ENCODE measurements around the gene FGFRL1.
A peak's percentile ranks its signal among the peaks of the same experiment; 100 is the strongest.

Gene FGFRL1

DNA sequence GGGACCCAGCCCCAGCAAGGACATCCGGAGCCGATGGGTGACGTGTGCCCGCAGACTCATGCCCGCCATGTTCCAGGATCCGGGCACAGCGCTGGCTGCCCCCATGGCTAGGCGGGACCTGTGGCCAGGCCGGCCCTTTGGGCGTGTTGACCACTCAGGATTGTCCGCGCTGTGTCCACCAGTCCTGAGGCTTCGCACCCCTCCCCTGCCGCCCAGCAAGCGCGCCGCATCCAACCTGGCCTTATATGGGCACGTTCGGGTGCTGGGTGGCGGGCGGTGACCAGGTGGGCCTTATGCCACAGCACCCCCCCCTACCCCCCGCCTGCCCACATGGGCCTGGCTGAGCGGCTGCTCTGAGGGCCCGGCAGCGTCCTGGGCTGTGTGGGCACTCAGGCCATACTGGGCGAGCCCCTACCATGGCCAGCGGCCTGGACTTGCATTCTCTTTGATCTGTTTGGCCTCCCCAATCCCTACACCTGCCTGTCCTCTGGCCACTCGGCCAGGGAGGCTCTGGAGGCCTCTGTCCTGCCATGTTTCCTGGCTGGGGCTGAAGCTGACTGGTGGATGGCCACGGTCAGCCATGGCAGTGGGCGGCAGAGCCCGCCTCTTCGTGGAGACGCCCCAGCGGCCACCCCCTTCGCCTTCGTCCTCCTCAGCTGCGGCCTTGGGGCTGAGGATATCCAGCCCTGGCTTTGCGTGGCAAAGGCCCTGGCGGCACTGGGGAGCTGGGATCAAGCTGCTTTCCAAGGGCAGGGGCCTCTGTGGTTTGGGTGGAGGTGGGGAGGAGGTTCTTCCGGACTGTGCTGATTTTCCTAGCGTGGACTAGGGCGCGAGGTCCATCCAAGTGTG is 2.0 kb downstream of the FGFRL1 start:
- TF ChIP-seq, protein P1, sequence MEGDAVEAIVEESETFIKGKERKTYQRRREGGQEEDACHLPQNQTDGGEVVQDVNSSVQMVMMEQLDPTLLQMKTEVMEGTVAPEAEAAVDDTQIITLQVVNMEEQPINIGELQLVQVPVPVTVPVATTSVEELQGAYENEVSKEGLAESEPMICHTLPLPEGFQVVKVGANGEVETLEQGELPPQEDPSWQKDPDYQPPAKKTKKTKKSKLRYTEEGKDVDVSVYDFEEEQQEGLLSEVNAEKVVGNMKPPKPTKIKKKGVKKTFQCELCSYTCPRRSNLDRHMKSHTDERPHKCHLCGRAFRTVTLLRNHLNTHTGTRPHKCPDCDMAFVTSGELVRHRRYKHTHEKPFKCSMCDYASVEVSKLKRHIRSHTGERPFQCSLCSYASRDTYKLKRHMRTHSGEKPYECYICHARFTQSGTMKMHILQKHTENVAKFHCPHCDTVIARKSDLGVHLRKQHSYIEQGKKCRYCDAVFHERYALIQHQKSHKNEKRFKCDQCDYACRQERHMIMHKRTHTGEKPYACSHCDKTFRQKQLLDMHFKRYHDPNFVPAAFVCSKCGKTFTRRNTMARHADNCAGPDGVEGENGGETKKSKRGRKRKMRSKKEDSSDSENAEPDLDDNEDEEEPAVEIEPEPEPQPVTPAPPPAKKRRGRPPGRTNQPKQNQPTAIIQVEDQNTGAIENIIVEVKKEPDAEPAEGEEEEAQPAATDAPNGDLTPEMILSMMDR (conservative IDR thresholded peaks at IDR 0.05; ENCODE audit: low read depth, low read length): no peak
- no peak overlapping the region for H3K4me3 ChIP-seq (ENCODE audit: low read length)
- DNase-seq (ENCODE audit: low read depth): no peak

DNA sequence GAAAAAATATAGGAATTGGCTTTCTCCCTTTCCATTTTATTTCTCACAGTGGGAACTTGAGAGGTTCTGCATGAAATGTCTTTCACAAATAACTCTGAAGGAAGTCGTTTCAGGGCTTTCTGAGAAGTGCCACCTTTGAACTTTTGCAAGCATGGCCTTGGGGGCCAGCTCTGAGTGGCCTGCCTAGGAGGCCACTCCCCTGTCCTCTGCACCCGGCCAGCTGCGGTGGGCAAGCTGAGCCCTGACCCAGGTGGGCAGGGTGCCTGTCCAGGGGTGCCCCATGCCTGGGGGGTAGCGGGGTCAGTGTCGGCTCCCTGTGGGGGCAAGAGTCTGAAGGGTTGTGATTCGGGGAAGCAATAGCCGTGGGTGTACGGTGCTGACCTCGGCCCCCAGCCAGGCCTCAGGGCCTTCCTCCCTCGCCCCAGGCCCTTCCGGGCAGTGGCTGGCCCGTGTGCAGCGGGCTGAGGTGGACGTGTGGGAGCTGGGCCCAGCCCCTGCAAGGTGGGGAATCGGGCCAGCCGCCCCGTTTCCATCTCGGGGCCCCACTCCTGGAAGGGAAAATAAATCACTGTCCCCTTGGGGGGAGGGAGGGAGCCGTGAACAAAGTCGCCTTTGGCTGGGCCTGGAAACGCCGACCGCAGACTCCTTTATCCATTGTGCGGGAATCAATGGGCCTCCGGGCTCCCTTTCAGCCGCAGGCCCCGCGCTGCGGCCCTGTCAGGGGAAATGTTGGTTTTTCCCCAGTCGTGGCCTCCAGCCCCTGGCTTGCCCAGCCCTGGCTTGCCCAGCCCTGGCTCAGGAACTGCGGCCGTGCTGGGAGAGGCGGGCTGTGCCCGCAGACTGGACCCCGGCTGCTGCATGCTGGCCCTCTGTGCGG is 3.1 kb downstream of the FGFRL1 start:
- TF ChIP-seq, protein P1 (conservative IDR thresholded peaks at IDR 0.05; ENCODE audit: low read depth, low read length): no peak
- DNase-seq (ENCODE audit: low read depth): no peak

DNA sequence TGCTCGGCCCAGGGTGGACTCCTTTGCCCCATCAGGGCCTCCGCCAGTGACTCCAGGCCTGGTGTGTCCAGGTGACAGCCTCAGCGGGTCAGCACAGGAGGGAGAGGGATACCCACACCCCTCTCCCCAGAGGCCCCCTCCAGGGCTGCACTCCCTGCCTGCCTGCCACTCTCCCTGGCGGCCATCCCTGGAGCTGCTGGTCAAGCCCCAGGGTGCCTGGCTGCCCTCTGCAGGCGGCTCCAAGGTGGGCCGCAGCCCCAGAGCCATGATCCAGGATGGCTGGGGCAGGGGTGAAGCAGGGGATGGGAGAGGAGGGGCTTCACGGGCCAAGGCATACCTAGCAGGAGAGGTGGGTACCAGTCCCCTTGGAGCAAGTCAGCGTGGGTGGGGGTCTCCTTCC is 3.8 kb downstream of the FGFRL1 start:
- TF ChIP-seq, protein P1 (conservative IDR thresholded peaks at IDR 0.05; ENCODE audit: low read depth, low read length): peak; percentile 57
- H3K4me3 ChIP-seq (ENCODE audit: low read length): no peak overlapping the region
- DNase-seq (ENCODE audit: low read depth): no peak

More for the DNA sequence above, 3.1 kb downstream of the FGFRL1 start:
- H3K4me3 ChIP-seq (ENCODE audit: low read length): no peak overlapping the region

DNA sequence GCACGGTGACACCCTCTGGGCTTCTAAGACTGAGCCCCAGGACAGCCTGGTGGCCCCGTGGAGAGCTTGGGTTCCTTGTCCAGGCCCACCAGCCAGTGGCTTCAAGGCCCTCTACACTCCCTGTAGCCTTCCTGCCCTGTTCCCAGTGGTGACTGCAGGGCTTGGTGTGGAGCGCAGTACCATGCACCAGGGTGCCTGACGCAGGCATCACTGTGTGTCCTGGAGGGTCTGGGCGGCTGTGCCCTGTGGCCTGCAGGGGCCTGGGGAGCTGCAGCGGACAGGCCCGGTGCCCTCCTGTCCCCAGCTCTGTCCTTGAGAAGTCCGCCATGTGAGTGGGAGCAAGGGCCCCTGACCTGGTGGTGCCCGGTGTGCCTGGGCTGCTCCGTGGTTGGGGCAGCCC is 4.3 kb downstream of the FGFRL1 start:
- TF ChIP-seq, protein P1 (conservative IDR thresholded peaks at IDR 0.05; ENCODE audit: low read depth, low read length): no peak
- DNase-seq (ENCODE audit: low read depth): no peak

DNA sequence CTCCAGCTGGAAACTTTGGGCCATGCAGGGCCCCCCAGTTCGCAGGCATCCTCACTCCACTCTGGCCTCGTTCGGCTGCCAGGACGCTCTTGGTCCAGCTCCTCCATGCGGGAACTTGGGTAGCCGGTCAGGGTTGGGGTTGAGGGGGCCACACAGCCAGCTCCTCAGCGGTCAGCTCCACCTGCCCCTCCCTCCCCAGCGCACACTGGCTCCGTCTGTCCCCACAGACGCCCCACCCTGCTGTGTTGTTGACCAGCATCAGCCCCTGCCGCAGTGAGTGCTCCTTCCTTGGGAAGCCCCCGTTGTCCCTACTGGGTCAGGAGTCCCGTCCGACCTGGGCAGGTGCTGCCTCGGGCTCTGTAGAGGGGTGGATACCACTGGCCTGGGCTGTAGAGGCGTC is 5.8 kb downstream of the FGFRL1 start:
- TF ChIP-seq, protein P1 (conservative IDR thresholded peaks at IDR 0.05; ENCODE audit: low read depth, low read length): no peak

More for the DNA sequence above, 4.3 kb downstream of the FGFRL1 start:
- H3K4me3 ChIP-seq (ENCODE audit: low read length): no peak overlapping the region

DNA sequence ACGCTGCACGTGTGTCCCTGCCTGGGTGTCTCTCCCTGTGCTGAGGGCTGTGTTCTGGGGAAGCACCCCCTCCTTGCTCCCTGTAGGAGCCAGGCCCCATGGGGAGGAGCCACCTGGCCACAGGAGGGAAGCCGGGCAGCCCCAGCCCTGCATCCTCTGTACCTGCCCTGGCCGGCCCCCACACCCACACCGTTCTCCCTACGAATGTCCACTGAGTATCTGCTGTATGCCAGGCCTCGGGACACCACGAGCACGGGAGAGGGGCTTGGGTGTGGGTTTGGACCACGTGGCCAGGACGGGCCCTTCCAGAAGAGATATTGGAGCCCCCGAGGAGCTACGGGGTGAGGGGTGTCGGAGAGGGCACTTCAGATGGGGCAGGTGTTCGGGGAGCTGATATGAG is 6.3 kb downstream of the FGFRL1 start:
- TF ChIP-seq, protein P1 (conservative IDR thresholded peaks at IDR 0.05; ENCODE audit: low read depth, low read length): no peak
- H3K4me3 ChIP-seq (ENCODE audit: low read length): no peak overlapping the region
- DNase-seq (ENCODE audit: low read depth): no peak

More for the DNA sequence above, 5.8 kb downstream of the FGFRL1 start:
- DNase-seq (ENCODE audit: low read depth): no peak
- no peak overlapping the region for H3K4me3 ChIP-seq (ENCODE audit: low read length)

All from retinal pigment epithelial cell (primary cell).